ENCODE measurements around the gene RAD9A. TPM values are rescaled to one million over a fixed set of nuclear protein-coding genes. Genes with fewer than 3 reads are reported as not detected.

The RAD9A gene
- polyA plus RNA-seq, 3 donors, result 3.7 to 31.7 (median 3.8) TPM

GRCh38 chr11:67400251-67400941, 8.6 kb downstream of the RAD9A start:
- H3K4me1 ChIP-seq (ENCODE audit: control insufficient read depth in 1 of 2, insufficient read depth in 2 of 2, low read length in 2 of 2), result peaks cover 57 to 78% of the 10 kb centered on the region in 2 donors
- Mint-ChIP-seq H3K9me3 (no peaks in the 10 kb centered on the region), H3K27me3 (ENCODE audit: low read depth in 3 of 3) (no peaks in the 10 kb centered on the region), H3K4me3 (peak overlapping the region; percentile 78 to 87), H3K4me1 (peaks cover 66% of the 10 kb centered on the region), H3K27ac (peak overlapping the region; percentile 23 to 74 (median 67)), H3K36me3 (peaks cover 33 to 44% of the 10 kb centered on the region in 2 donors)
- no peak overlapping the region for H2AFZ ChIP-seq (ENCODE audit: insufficient read depth, low read depth, low read length, poor library complexity, severe bottlenecking)
- peaks cover 65% of the 10 kb centered on the region for H4K20me1 ChIP-seq (ENCODE audit: insufficient read depth, low read length)
- no peak for DNase-seq
- H3K27ac ChIP-seq (ENCODE audit: low read depth in 1 of 2, low read length in 2 of 2), result peak overlapping the region; percentile 35 to 73
- 56% methylated on average over 22 of the region's 23 CpGs for WGBS (ENCODE audit: insufficient coverage)
- no peak for TF ChIP-seq CTCF (IDR thresholded peaks at IDR 0.05)
- peak overlapping the region; percentile 89 for H3K4me2 ChIP-seq (replicated peaks; ENCODE audit: extremely low read depth, low read length, poor library complexity, severe bottlenecking)
- H3K79me2 ChIP-seq (ENCODE audit: insufficient read depth, low read length), result peaks cover 79% of the 10 kb centered on the region
- H3K36me3 ChIP-seq (replicated peaks in 1 of 2; ENCODE audit: control insufficient read depth in 1 of 2, insufficient read depth in 2 of 2, low read length in 2 of 2), result peaks cover 40 to 53% of the 10 kb centered on the region in 2 donors
- no peaks in the 10 kb centered on the region for H3K9me3 ChIP-seq (replicated peaks in 1 of 2; ENCODE audit: control insufficient read depth in 1 of 2, insufficient read depth in 1 of 2, low read length in 2 of 2)
- intact Hi-C loops (cut with micrococcal nuclease), result loop anchor here in 1 of 2 donors (5.0 kb wide), 1 partner anchor 67 kb away; the partner anchor contains the start of gene TMEM134
- peak overlapping the region; percentile 76 for H3K9ac ChIP-seq (ENCODE audit: insufficient read depth, low read length, poor library complexity, severe bottlenecking)
- no peaks in the 10 kb centered on the region for H3K27me3 ChIP-seq (ENCODE audit: control insufficient read depth in 2 of 2, insufficient read depth in 2 of 2, low read length in 2 of 2)
- H3K4me3 ChIP-seq (replicated peaks in 1 of 3; ENCODE audit: low read depth in 2 of 3, low read length in 3 of 3), result peak overlapping the region; percentile 70 to 82 (median 79)

- Histone ChIP-seq H3K79me2 (ENCODE audit: insufficient read depth, low read length) (peaks cover 85% of the 10 kb centered on the region), H3K27ac (ENCODE audit: low read depth in 1 of 2, low read length in 2 of 2) (peak overlapping the region; percentile 35 to 73), H3K4me3 (replicated peaks in 1 of 3; ENCODE audit: low read depth in 2 of 3, low read length in 3 of 3) (peak overlapping the region; percentile 70 to 82 (median 79)), H3K36me3 (replicated peaks in 1 of 2; ENCODE audit: control insufficient read depth in 1 of 2, insufficient read depth in 2 of 2, low read length in 2 of 2) (peaks cover 43 to 47% of the 10 kb centered on the region in 2 donors), H3K9ac (ENCODE audit: insufficient read depth, low read length, poor library complexity, severe bottlenecking) (peak overlapping the region; percentile 76), H3K4me2 (replicated peaks; ENCODE audit: extremely low read depth, low read length, poor library complexity, severe bottlenecking) (peak overlapping the region; percentile 89), H3K4me1 (ENCODE audit: control insufficient read depth in 1 of 2, insufficient read depth in 2 of 2, low read length in 2 of 2) (peaks cover 63 to 84% of the 10 kb centered on the region in 2 donors), H3K27me3 (ENCODE audit: control insufficient read depth in 2 of 2, insufficient read depth in 2 of 2, low read length in 2 of 2) (no peaks in the 10 kb centered on the region), H4K20me1 (ENCODE audit: insufficient read depth, low read length) (peaks cover 64% of the 10 kb centered on the region), H3K9me3 (replicated peaks in 1 of 2; ENCODE audit: control insufficient read depth in 1 of 2, insufficient read depth in 1 of 2, low read length in 2 of 2) (no peaks in the 10 kb centered on the region), H2AFZ (ENCODE audit: insufficient read depth, low read depth, low read length, poor library complexity, severe bottlenecking) (peak overlapping the region; percentile 80)
- Mint-ChIP-seq H3K27me3 (ENCODE audit: low read depth in 3 of 3) (no peaks in the 10 kb centered on the region), H3K4me3 (peak overlapping the region; percentile 78 to 87), H3K27ac (peak overlapping the region in 6 of 7 donors; percentile 10 to 82 (median 70)), H3K4me1 (peaks cover 71% of the 10 kb centered on the region), H3K36me3 (peaks cover 36 to 46% of the 10 kb centered on the region in 2 donors), H3K9me3 (no peaks in the 10 kb centered on the region)
- DNase-seq, result no peak
- intact Hi-C loops (cut with micrococcal nuclease), result loop anchor here (1.0 to 5.0 kb wide), 2 partner anchors 66 to 105 kb away; partner anchors contain the start of gene TMEM134 (in 1 of the 2)
- WGBS (ENCODE audit: insufficient coverage), result 6% methylated on average over 27 of the region's 27 CpGs
- no peak for TF ChIP-seq CTCF (IDR thresholded peaks at IDR 0.05)
Observed at GRCh38 chr11:67400942-67401494, 9.2 kb downstream of the RAD9A start.

Data from CD14-positive monocyte (primary cell).